ENCODE measurements around the gene CCDC80. TPM values are rescaled to one million over a fixed set of nuclear protein-coding genes. Genes with fewer than 3 reads are reported as not detected.

Gene CCDC80
- total and polyA plus RNA-seq, 2 experiments from 2014 or later: 27.1 to 83.5 TPM

- no peaks in the 10 kb centered on the region for H3K27me3 ChIP-seq
- peaks cover 1% of the 10 kb centered on the region for H3K4me1 ChIP-seq (ENCODE audit: insufficient read depth)
- H3K9me3 ChIP-seq (ENCODE audit: low read depth): no peaks in the 10 kb centered on the region
- TF ChIP-seq CTCF (IDR thresholded peaks at IDR 0.05; ENCODE audit: poor library complexity) (no peak), EZH2 (IDR thresholded peaks at IDR 0.05; ENCODE audit: borderline replicate concordance) (no peak), EZH2phosphoT487 (IDR thresholded peaks at IDR 0.05; ENCODE audit: low read depth, severe bottlenecking, unreplicated experiment) (no peak)
- no peaks in the 10 kb centered on the region for H3K36me3 ChIP-seq (replicated peaks; ENCODE audit: insufficient read depth, low read depth)
- WGBS (ENCODE audit: low lambda C conversion rate, missing lambda C conversion rate): 54% methylated on average over 7 of the region's 7 CpGs
- no peaks in the 10 kb centered on the region for H3K9me2 ChIP-seq (replicated peaks; ENCODE audit: insufficient read depth)
- H4K20me1 ChIP-seq (ENCODE audit: insufficient read depth, poor library complexity, severe bottlenecking): no peaks in the 10 kb centered on the region
- H3K4me3 ChIP-seq: no peak overlapping the region
- DNase-seq (ENCODE audit: low spot score): peak; percentile 74
- no peaks in the 10 kb centered on the region for H3K79me2 ChIP-seq
- H2AFZ ChIP-seq: no peak overlapping the region
- no peak overlapping the region for H3K4me2 ChIP-seq
- H3K27ac ChIP-seq: no peak overlapping the region
These were observed 11.5 kb downstream of the CCDC80 start for GRCh38 chr3:112629425-112629824.

GRCh38 chr3:112627919-112628466 is 12.9 kb downstream of the CCDC80 start:
- 64% methylated on average over 1 of the region's 1 CpG for WGBS (ENCODE audit: low lambda C conversion rate, missing lambda C conversion rate)
- Histone ChIP-seq H4K20me1 (ENCODE audit: insufficient read depth, poor library complexity, severe bottlenecking) (no peaks in the 10 kb centered on the region), H2AFZ (no peak overlapping the region), H3K79me2 (no peaks in the 10 kb centered on the region), H3K4me2 (no peak overlapping the region), H3K36me3 (replicated peaks; ENCODE audit: insufficient read depth, low read depth) (no peaks in the 10 kb centered on the region), H3K27me3 (no peaks in the 10 kb centered on the region), H3K9me2 (replicated peaks; ENCODE audit: insufficient read depth) (no peaks in the 10 kb centered on the region), H3K4me1 (ENCODE audit: insufficient read depth) (no peaks in the 10 kb centered on the region), H3K4me3 (no peak overlapping the region), H3K27ac (no peak overlapping the region), H3K9me3 (ENCODE audit: low read depth) (no peaks in the 10 kb centered on the region)
- TF ChIP-seq CTCF (IDR thresholded peaks at IDR 0.05; ENCODE audit: poor library complexity) (no peak), EZH2 (IDR thresholded peaks at IDR 0.05; ENCODE audit: borderline replicate concordance) (no peak), EZH2phosphoT487 (IDR thresholded peaks at IDR 0.05; ENCODE audit: low read depth, severe bottlenecking, unreplicated experiment) (no peak)
- no peak for DNase-seq (ENCODE audit: low spot score)

GRCh38 chr3:112627419-112627818 is 13.5 kb downstream of the CCDC80 start:
- 91% methylated on average over 4 of the region's 4 CpGs for WGBS (ENCODE audit: low lambda C conversion rate, missing lambda C conversion rate)
- H3K36me3 ChIP-seq (replicated peaks; ENCODE audit: insufficient read depth, low read depth): no peaks in the 10 kb centered on the region
- no peaks in the 10 kb centered on the region for H3K79me2 ChIP-seq
- H3K9me3 ChIP-seq (ENCODE audit: low read depth): no peaks in the 10 kb centered on the region
- no peak overlapping the region for H2AFZ ChIP-seq
- no peaks in the 10 kb centered on the region for H4K20me1 ChIP-seq (ENCODE audit: insufficient read depth, poor library complexity, severe bottlenecking)
- H3K27ac ChIP-seq: no peak overlapping the region
- no peak for DNase-seq (ENCODE audit: low spot score)
- no peaks in the 10 kb centered on the region for H3K27me3 ChIP-seq
- TF ChIP-seq EZH2phosphoT487 (IDR thresholded peaks at IDR 0.05; ENCODE audit: low read depth, severe bottlenecking, unreplicated experiment) (no peak), EZH2 (IDR thresholded peaks at IDR 0.05; ENCODE audit: borderline replicate concordance) (no peak), CTCF (IDR thresholded peaks at IDR 0.05; ENCODE audit: poor library complexity) (no peak)
- no peak overlapping the region for H3K4me3 ChIP-seq
- H3K4me2 ChIP-seq: no peak overlapping the region
- no peaks in the 10 kb centered on the region for H3K9me2 ChIP-seq (replicated peaks; ENCODE audit: insufficient read depth)
- H3K4me1 ChIP-seq (ENCODE audit: insufficient read depth): no peaks in the 10 kb centered on the region

Measured in hepatocyte (in vitro differentiated cells).